Measurements from ENCODE around the gene PHLDA2. TPM values are rescaled to one million over a fixed set of nuclear protein-coding genes. Genes with fewer than 3 reads are reported as not detected.

PHLDA2 gene
- total RNA-seq, 3 donors from 2014 or later: 2.0 to 2.3 TPM; not detected in 1

DNA sequence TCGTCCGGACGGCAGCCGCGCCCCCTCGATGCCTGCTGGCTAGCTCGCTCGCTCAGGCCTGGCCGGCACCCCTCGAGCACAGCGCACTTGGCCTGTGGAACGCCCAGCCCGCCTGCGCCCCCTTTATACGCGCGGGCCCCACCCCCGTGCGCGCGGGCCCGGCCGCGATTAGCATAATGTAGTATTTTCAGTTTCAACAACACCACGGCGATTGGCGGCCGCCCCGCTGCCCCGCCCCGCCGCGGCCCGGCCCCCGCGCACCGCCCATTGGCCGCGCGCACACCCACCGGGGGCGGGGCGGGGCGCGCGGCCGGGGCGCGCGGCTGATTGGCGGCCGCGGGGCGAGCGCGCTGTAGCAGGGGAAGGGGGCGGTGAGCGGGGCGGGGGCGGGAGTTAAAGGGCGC lies 43.5 kb downstream of the PHLDA2 start, which contains the start of gene CDKN1C:
Gene CDKN1C, minus strand, starts transcription at position 98 of the 404 bp plus-strand sequence. CDS start 319 bp downstream, outside the sequence.
- no peaks in the 10 kb centered on the region for H3K27me3 ChIP-seq
- H3K27ac ChIP-seq: peak within 1 kb of the TSS; percentile 86 to 95
- H3K36me3 ChIP-seq: no peaks in the 10 kb centered on the region
- intact Hi-C loops (cut with DNase I; ENCODE audit: low total_unique reads): loop anchor here (10.0 kb wide), 1 partner anchor 181 kb away; no protein-coding TSS in a partner anchor
- TF ChIP-seq POLR2A (IDR thresholded peaks at IDR 0.05) (peak; percentile 70), POLR2AphosphoS5 (IDR thresholded peaks at IDR 0.05) (peak; percentile 91 to 94 (median 92))
- TF ChIP-seq, protein P1, sequence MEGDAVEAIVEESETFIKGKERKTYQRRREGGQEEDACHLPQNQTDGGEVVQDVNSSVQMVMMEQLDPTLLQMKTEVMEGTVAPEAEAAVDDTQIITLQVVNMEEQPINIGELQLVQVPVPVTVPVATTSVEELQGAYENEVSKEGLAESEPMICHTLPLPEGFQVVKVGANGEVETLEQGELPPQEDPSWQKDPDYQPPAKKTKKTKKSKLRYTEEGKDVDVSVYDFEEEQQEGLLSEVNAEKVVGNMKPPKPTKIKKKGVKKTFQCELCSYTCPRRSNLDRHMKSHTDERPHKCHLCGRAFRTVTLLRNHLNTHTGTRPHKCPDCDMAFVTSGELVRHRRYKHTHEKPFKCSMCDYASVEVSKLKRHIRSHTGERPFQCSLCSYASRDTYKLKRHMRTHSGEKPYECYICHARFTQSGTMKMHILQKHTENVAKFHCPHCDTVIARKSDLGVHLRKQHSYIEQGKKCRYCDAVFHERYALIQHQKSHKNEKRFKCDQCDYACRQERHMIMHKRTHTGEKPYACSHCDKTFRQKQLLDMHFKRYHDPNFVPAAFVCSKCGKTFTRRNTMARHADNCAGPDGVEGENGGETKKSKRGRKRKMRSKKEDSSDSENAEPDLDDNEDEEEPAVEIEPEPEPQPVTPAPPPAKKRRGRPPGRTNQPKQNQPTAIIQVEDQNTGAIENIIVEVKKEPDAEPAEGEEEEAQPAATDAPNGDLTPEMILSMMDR (IDR thresholded peaks at IDR 0.05): no peak
- peak within 1 kb of the TSS; percentile 70 to 98 (median 89) for H3K4me3 ChIP-seq
- DNase-seq (ENCODE audit: low spot score in 2 of 2): peak; percentile 86 to 88
- H3K4me1 ChIP-seq: peaks cover 4 to 9% of the 10 kb centered on the region in 2 donors
- no peaks in the 10 kb centered on the region for H3K9me3 ChIP-seq

DNA sequence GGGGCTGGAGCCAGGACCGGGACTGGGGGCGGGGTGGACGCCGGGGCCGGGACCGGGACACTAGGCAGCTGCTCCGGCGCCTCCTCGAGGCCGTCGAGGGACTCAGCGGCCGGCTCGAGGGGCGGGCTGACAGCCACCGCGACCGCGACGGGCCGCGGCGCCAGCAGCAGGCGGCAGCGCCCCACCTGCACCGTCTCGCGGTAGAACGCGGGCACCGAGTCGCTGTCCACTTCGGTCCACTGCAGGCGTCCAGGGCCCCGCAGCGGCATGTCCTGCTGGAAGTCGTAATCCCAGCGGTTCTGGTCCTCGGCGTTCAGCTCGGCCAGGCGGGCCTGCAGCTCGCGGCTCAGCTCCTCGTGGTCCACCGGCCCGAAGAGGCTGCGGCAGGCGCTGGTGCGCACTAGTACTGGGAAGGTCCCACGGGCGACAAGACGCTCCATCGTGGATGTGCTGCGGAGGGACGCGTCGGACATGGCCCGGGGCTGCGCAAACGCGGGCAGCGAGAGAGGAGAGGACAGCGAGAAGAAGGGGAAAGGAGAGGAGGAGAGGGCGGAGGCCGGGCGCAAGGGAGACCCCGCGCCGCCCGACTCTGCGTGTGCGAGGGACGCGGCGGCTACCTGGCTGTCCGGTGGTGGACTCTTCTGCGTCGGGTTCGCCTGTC lies 44.1 kb downstream of the PHLDA2 start:
- Histone ChIP-seq H3K27me3 (no peaks in the 10 kb centered on the region), H3K4me3 (peak overlapping the region; percentile 70 to 98 (median 89)), H3K9me3 (no peaks in the 10 kb centered on the region), H3K36me3 (no peaks in the 10 kb centered on the region), H3K27ac (peak overlapping the region; percentile 75 to 95), H3K4me1 (peaks cover 0 to 7% of the 10 kb centered on the region in 2 donors)
- peak in 1 of 2 donors; percentile 69 for DNase-seq (ENCODE audit: low spot score in 2 of 2)
- intact Hi-C loops (cut with DNase I; ENCODE audit: low total_unique reads): loop anchor here (10.0 kb wide), 1 partner anchor 180 kb away; no protein-coding TSS in a partner anchor
- TF ChIP-seq, protein P1 (IDR thresholded peaks at IDR 0.05): peak in 1 of 3 donors; percentile 22
- TF ChIP-seq POLR2AphosphoS5 (IDR thresholded peaks at IDR 0.05) (no peak), POLR2A (IDR thresholded peaks at IDR 0.05) (no peak)

DNA sequence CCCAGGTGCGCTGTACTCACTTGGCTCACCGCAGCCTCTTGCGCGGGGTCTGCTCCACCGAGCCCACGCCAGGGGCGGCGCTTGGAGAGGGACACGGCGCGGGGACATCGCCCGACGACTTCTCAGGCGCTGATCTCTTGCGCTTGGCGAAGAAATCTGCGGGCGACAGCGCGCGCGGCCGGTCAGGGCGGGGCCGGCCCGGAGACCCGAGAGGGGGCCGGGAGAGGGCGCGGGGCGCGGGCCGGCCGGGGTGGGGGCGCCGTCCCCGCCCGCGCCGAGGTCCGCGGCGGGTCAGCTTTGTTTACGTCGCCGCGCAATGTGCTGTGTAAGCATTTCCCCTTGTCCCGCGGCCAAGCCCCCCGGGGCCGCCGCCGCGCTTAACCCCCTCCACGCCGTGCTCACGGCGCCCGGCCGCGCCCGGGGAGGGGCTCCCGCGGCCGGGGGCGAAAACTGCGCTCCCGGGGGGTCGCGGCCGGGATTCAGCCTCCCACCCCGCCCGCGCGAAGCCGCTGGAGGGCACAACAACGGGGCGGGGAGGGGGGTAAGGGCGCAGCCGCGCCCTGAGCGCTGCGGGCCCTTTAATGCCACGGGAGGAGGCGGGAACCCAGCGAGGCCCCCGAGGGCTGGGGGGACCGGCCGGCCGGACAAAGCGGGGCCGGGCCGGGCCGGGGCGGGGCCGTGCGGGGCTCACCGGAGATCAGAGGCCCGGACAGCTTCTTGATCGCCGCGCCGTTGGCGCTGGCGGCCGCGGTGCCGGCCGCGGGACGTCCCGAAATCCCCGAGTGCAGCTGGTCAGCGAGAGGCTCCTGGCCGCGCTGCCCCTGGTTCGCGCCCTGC lies 45.0 kb downstream of the PHLDA2 start:
- Histone ChIP-seq H3K4me3 (peak overlapping the region; percentile 70 to 98 (median 89)), H3K9me3 (no peaks in the 10 kb centered on the region), H3K4me1 (peaks cover 0 to 7% of the 10 kb centered on the region in 2 donors), H3K36me3 (no peaks in the 10 kb centered on the region), H3K27ac (peak overlapping the region; percentile 86 to 95), H3K27me3 (no peaks in the 10 kb centered on the region)
- DNase-seq (ENCODE audit: low spot score in 2 of 2): no peak
- intact Hi-C loops (cut with DNase I; ENCODE audit: low total_unique reads): loop anchor here (10.0 kb wide), 1 partner anchor 179 kb away; no protein-coding TSS in a partner anchor
- TF ChIP-seq, protein P1 (IDR thresholded peaks at IDR 0.05): no peak
- TF ChIP-seq POLR2A (IDR thresholded peaks at IDR 0.05) (no peak), POLR2AphosphoS5 (IDR thresholded peaks at IDR 0.05) (no peak)

DNA sequence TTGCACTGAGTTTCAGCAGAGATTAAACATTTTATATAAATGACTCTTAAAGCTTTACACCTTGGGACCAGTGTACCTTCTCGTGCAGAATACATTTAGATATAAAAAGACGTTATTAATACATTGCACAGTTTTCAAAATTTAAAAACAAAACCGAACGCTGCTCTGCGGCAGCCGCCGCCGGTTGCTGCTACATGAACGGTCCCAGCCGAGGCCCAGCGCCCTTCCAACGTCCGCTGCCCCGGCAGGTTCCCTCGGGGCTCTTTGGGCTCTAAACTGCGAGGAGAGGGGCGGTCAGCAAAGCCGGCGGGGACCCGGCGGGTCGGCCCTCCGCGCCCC lies 45.6 kb downstream of the PHLDA2 start:
- Histone ChIP-seq H3K36me3 (no peaks in the 10 kb centered on the region), H3K9me3 (no peaks in the 10 kb centered on the region), H3K27ac (peak overlapping the region; percentile 86 to 95), H3K27me3 (no peaks in the 10 kb centered on the region), H3K4me1 (peaks cover 0 to 7% of the 10 kb centered on the region in 2 donors), H3K4me3 (peak overlapping the region; percentile 70 to 98 (median 89))
- TF ChIP-seq POLR2A (IDR thresholded peaks at IDR 0.05) (no peak), POLR2AphosphoS5 (IDR thresholded peaks at IDR 0.05) (no peak)
- TF ChIP-seq, protein P1 (IDR thresholded peaks at IDR 0.05): peak in 1 of 3 donors; percentile 8
- no peak for DNase-seq (ENCODE audit: low spot score in 2 of 2)
- intact Hi-C loops (cut with DNase I; ENCODE audit: low total_unique reads): loop anchor here (10.0 kb wide), 1 partner anchor 179 kb away; no protein-coding TSS in a partner anchor
